BLaER1 treated with 17β-estradiol and CSF1 and Interleukin-3, amounts not matched to agents 10 nM and 100 nM (cell line): Measurements from ENCODE around the gene APPL1.

Experiments
- H3K27ac ChIP-seq, 11 experiments: shearing (Covaris generic); formaldehyde crosslinking; 2 replicates each; pipeline ENCODE4 v1.8.1; 2022
- H3K27me3 ChIP-seq, 11 experiments: shearing (Covaris generic); formaldehyde crosslinking; 2 replicates each; pipeline ENCODE4 v1.8.1; 2022
- H3K36me3 ChIP-seq, 11 experiments: shearing (Covaris generic); formaldehyde crosslinking; 2 replicates each; pipeline ENCODE4 v1.8.1; 2022
- H3K4me1 ChIP-seq, 10 experiments: shearing (Covaris generic); formaldehyde crosslinking; 2 replicates each; pipeline ENCODE4 v1.8.1; 2022
- H3K4me2 ChIP-seq, 11 experiments: shearing (Covaris generic); formaldehyde crosslinking; 2 replicates each; pipeline ENCODE4 v1.8.1; 2022
- H3K4me3 ChIP-seq, 10 experiments: shearing (Covaris generic); formaldehyde crosslinking; 2 replicates each; pipeline ENCODE4 v1.8.1; 2022
- H3K9ac ChIP-seq, 11 experiments: shearing (Covaris generic); formaldehyde crosslinking; 2 replicates each; pipeline ENCODE4 v1.8.1; 2022
- H3K9me3 ChIP-seq, 11 experiments: shearing (Covaris generic); formaldehyde crosslinking; replicated peaks in 1 of 11; 2 replicates each; pipeline ENCODE4 v1.8.1; 2022
- H4K20me1 ChIP-seq, 11 experiments: shearing (Covaris generic); formaldehyde crosslinking; 2 replicates each; pipeline ENCODE4 v1.8.1; 2022
- Cebpa-rat ChIP-seq, 11 experiments: shearing (Covaris generic); IDR thresholded peaks; 2 replicates each; pipeline ENCODE4 v1.8.1; 2022

The APPL1 gene

GRCh38 chr3:57257678-57258077 is 30.1 kb downstream of the APPL1 start:
- Histone ChIP-seq H4K20me1 (peaks cover 0 to 4% (median 0%) of the 10 kb centered on the region in 11 experiments; a peak in 1 of 22 replicates), H3K9ac (no peak overlapping the region), H3K36me3 (peaks cover 74 to 92% (median 82%) of the 10 kb centered on the region in 11 experiments), H3K27me3 (no peaks in the 10 kb centered on the region), H3K4me1 (no peaks in the 10 kb centered on the region), H3K9me3 (peaks cover 1 to 19% (median 10%) of the 10 kb centered on the region in 11 experiments; a peak in 17 of 22 replicates), H3K27ac (no peak overlapping the region), H3K4me2 (no peak overlapping the region), H3K4me3 (no peak overlapping the region)
- no peak for TF ChIP-seq Cebpa-rat (IDR thresholded peaks at IDR 0.05)

GRCh38 chr3:57261119-57261518 is 33.6 kb downstream of the APPL1 start:
- no peak for TF ChIP-seq Cebpa-rat (IDR thresholded peaks at IDR 0.05)
- Histone ChIP-seq H3K4me1 (peaks cover 0 to 9% (median 0%) of the 10 kb centered on the region in 10 experiments; a peak in 2 of 20 replicates), H4K20me1 (no peaks in the 10 kb centered on the region), H3K9ac (no peak overlapping the region), H3K4me2 (no peak overlapping the region), H3K9me3 (peaks cover 22 to 41% (median 29%) of the 10 kb centered on the region in 11 experiments; a peak in 21 of 22 replicates), H3K27ac (no peak overlapping the region), H3K4me3 (no peak overlapping the region), H3K36me3 (peaks cover 89 to 97% (median 95%) of the 10 kb centered on the region in 11 experiments), H3K27me3 (no peaks in the 10 kb centered on the region)

GRCh38 chr3:57261929-57262328 is 34.4 kb downstream of the APPL1 start:
- Histone ChIP-seq H3K27me3 (no peaks in the 10 kb centered on the region), H3K27ac (no peak overlapping the region), H3K4me1 (peaks cover 0 to 9% (median 0%) of the 10 kb centered on the region in 10 experiments; a peak in 2 of 20 replicates), H3K4me2 (no peak overlapping the region), H3K9ac (no peak overlapping the region), H3K4me3 (no peak overlapping the region), H4K20me1 (no peaks in the 10 kb centered on the region), H3K36me3 (peaks cover 95 to 100% (median 99%) of the 10 kb centered on the region in 11 experiments), H3K9me3 (peaks cover 22 to 44% (median 29%) of the 10 kb centered on the region in 11 experiments; a peak in 21 of 22 replicates)
- TF ChIP-seq Cebpa-rat (IDR thresholded peaks at IDR 0.05): no peak

GRCh38 chr3:57268416-57268815 is 40.9 kb downstream of the APPL1 start:
- H3K4me1 ChIP-seq: peaks cover 0 to 9% (median 0%) of the 10 kb centered on the region in 10 experiments; a peak in 2 of 20 replicates
- H3K9me3 ChIP-seq: peaks cover 4 to 27% (median 13%) of the 10 kb centered on the region in 11 experiments; a peak in 21 of 22 replicates
- TF ChIP-seq Cebpa-rat (IDR thresholded peaks at IDR 0.05): no peak
- no peak overlapping the region for H3K4me2 ChIP-seq
- no peak overlapping the region for H3K27ac ChIP-seq
- no peaks in the 10 kb centered on the region for H3K27me3 ChIP-seq
- peaks cover 74 to 99% (median 85%) of the 10 kb centered on the region in 11 experiments for H3K36me3 ChIP-seq
- H4K20me1 ChIP-seq: no peaks in the 10 kb centered on the region
- H3K9ac ChIP-seq: no peak overlapping the region
- no peak overlapping the region for H3K4me3 ChIP-seq

GRCh38 chr3:57274845-57275244 is 47.3 kb downstream of the APPL1 start:
- no peak overlapping the region for H3K4me3 ChIP-seq
- H3K27me3 ChIP-seq: no peaks in the 10 kb centered on the region
- peaks cover 16 to 18% (median 17%) of the 10 kb centered on the region in 11 experiments; a peak in 21 of 22 replicates for H3K9me3 ChIP-seq
- H3K4me2 ChIP-seq: no peak overlapping the region
- H4K20me1 ChIP-seq: no peaks in the 10 kb centered on the region
- peaks cover 30 to 84% (median 46%) of the 10 kb centered on the region in 11 experiments for H3K36me3 ChIP-seq
- no peak overlapping the region for H3K9ac ChIP-seq
- H3K4me1 ChIP-seq: no peaks in the 10 kb centered on the region
- no peak for TF ChIP-seq Cebpa-rat (IDR thresholded peaks at IDR 0.05)
- H3K27ac ChIP-seq: no peak overlapping the region

GRCh38 chr3:57275393-57275792 is 47.9 kb downstream of the APPL1 start:
- no peak overlapping the region for H3K4me2 ChIP-seq
- no peak overlapping the region for H3K4me3 ChIP-seq
- H3K27ac ChIP-seq: no peak overlapping the region
- no peaks in the 10 kb centered on the region for H3K4me1 ChIP-seq
- H3K27me3 ChIP-seq: no peaks in the 10 kb centered on the region
- H3K9ac ChIP-seq: no peak overlapping the region
- no peaks in the 10 kb centered on the region for H4K20me1 ChIP-seq
- TF ChIP-seq Cebpa-rat (IDR thresholded peaks at IDR 0.05): no peak
- peaks cover 18 to 24% (median 22%) of the 10 kb centered on the region in 11 experiments; a peak in 21 of 22 replicates for H3K9me3 ChIP-seq
- H3K36me3 ChIP-seq: peaks cover 27 to 80% (median 41%) of the 10 kb centered on the region in 11 experiments

- Histone ChIP-seq H3K9me3 (peaks cover 18 to 24% (median 22%) of the 10 kb centered on the region in 11 experiments; a peak in 21 of 22 replicates), H3K9ac (no peak overlapping the region), H3K4me3 (no peak overlapping the region), H3K36me3 (peaks cover 10 to 52% (median 25%) of the 10 kb centered on the region in 11 experiments; a peak in 20 of 22 replicates), H3K27me3 (no peaks in the 10 kb centered on the region), H3K27ac (no peak overlapping the region), H3K4me2 (no peak overlapping the region), H3K4me1 (no peaks in the 10 kb centered on the region), H4K20me1 (no peaks in the 10 kb centered on the region)
- no peak for TF ChIP-seq Cebpa-rat (IDR thresholded peaks at IDR 0.05)
Measured at GRCh38 chr3:57278237-57278636, 50.7 kb downstream of the APPL1 start.

- Histone ChIP-seq H3K4me2 (no peak overlapping the region), H4K20me1 (no peaks in the 10 kb centered on the region), H3K36me3 (peaks cover 9 to 40% (median 17%) of the 10 kb centered on the region in 11 experiments; a peak in 19 of 22 replicates), H3K9ac (no peak overlapping the region), H3K9me3 (peaks cover 18 to 24% (median 22%) of the 10 kb centered on the region in 11 experiments; a peak in 21 of 22 replicates), H3K27me3 (no peaks in the 10 kb centered on the region), H3K4me3 (no peak overlapping the region), H3K4me1 (no peaks in the 10 kb centered on the region), H3K27ac (no peak overlapping the region)
- TF ChIP-seq Cebpa-rat (IDR thresholded peaks at IDR 0.05): no peak
Measured at GRCh38 chr3:57279685-57280084, 52.2 kb downstream of the APPL1 start.

GRCh38 chr3:57281715-57282114 is 54.2 kb downstream of the APPL1 start:
- no peaks in the 10 kb centered on the region for H4K20me1 ChIP-seq
- H3K27ac ChIP-seq: no peak overlapping the region
- H3K9ac ChIP-seq: no peak overlapping the region
- H3K4me3 ChIP-seq: no peak overlapping the region
- no peaks in the 10 kb centered on the region for H3K4me1 ChIP-seq
- TF ChIP-seq Cebpa-rat (IDR thresholded peaks at IDR 0.05): no peak
- H3K36me3 ChIP-seq: peaks cover 2 to 26% (median 11%) of the 10 kb centered on the region in 11 experiments; a peak in 14 of 22 replicates
- no peak overlapping the region for H3K4me2 ChIP-seq
- H3K27me3 ChIP-seq: no peaks in the 10 kb centered on the region
- peaks cover 24 to 29% (median 26%) of the 10 kb centered on the region in 11 experiments for H3K9me3 ChIP-seq

GRCh38 chr3:57283334-57283733 is 55.8 kb downstream of the APPL1 start:
- TF ChIP-seq Cebpa-rat (IDR thresholded peaks at IDR 0.05): no peak
- H3K9ac ChIP-seq: no peak overlapping the region
- no peaks in the 10 kb centered on the region for H3K27me3 ChIP-seq
- no peak overlapping the region for H3K4me2 ChIP-seq
- H4K20me1 ChIP-seq: no peaks in the 10 kb centered on the region
- peaks cover 0 to 9% (median 6%) of the 10 kb centered on the region in 10 experiments; a peak in 12 of 20 replicates for H3K4me1 ChIP-seq
- no peak overlapping the region for H3K4me3 ChIP-seq
- H3K9me3 ChIP-seq: peaks cover 22 to 31% (median 26%) of the 10 kb centered on the region in 11 experiments
- H3K27ac ChIP-seq: no peak overlapping the region
- peaks cover 0 to 20% (median 10%) of the 10 kb centered on the region in 11 experiments; a peak in 13 of 22 replicates for H3K36me3 ChIP-seq
